Epithelial cell of alveolus of lung (primary cell): ENCODE data around the gene FZD1. TPM values are rescaled to one million over a fixed set of nuclear protein-coding genes. Genes with fewer than 3 reads are reported as not detected.

ENCODE experiments used
- total RNA-seq: library from RNA; depleted of rRNA; stranded (reverse); fragments of >200 nt; gene quantifications from 2 replicates; pipeline ENCODE4 v1.2.1, GENCODE V29; 2015

FZD1 gene
- 19.1 and 35.7 TPM in 2 replicates for total RNA-seq

DNA sequence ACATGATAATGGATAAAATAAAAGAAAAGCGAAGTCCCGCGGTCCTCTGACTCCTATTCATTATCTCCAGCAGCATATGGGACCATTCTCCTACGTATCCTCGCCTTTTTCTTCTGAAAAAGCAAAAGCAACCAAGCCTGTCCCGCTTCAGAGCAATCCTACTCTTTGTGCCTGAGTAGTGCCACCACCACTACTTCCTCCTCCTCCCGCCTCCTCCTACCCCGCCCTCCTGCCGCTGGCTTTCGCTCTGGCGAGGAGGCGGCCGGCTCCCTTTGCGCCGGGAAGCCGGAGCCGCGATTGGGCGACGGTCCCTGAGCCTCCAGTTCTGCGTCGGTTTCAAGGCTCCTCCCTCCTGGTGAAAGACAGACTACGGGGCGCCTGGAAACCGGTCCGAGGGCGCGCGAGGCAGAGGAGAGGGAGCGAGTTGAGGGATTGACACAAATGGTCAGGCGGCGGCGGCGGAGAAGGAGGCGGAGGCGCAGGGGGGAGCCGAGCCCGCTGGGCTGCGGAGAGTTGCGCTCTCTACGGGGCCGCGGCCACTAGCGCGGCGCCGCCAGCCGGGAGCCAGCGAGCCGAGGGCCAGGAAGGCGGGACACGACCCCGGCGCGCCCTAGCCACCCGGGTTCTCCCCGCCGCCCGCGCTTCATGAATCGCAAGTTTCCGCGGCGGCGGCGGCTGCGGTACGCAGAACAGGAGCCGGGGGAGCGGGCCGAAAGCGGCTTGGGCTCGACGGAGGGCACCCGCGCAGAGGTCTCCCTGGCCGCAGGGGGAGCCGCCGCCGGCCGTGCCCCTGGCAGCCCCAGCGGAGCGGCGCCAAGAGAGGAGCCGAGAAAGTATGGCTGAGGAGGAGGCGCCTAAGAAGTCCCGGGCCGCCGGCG, at the start of gene FZD1:
Gene FZD1, plus strand, starts transcription at position 388 of the 878 bp plus-strand sequence. Its CDS starts 448 bp downstream, at position 836.

